Caco-2 (cell line): Measurements from ENCODE around the gene SGMS2. TPM values are rescaled to one million over a fixed set of nuclear protein-coding genes. Genes with fewer than 3 reads are reported as not detected.

Source experiments
- BruUV-seq: library from RNA; stranded (reverse); fragments of 400-500 nt; replicated peaks from 2 replicates; lab custom pipeline; 2021; lab: Mats Ljungman, UMichigan
- CTCF ChIA-PET: fragments of 300-600 bp; sonication (Branson Sonifier 250); formaldehyde crosslinking; loops from one replicate; lab custom pipeline; 2022; ENCODE audit warnings: antibody characterized with exemption; lab: Charles Lee
- POLR2A ChIA-PET: fragments of 300-600 bp; sonication (Branson Sonifier 250); formaldehyde crosslinking; loops from one replicate; lab custom pipeline; 2022; ENCODE audit warnings: antibody characterized with exemption; lab: Charles Lee
- DNase-seq, 2 experiments: peaks; one replicate each; pipeline versions ENCODE4 v3.0.0 to v3.0.0-alpha.2; 2020 to 2022
- H3K27me3 ChIP-seq: replicated peaks from 2 replicates; pipeline ENCODE4 v1.6.0; 2011; ENCODE audit warnings: low read length; ENCODE audit not compliant: control insufficient read depth, insufficient read depth
- H3K36me3 ChIP-seq: 2 replicates; pipeline ENCODE4 v1.5.1; 2011; ENCODE audit warnings: low read length; ENCODE audit not compliant: control insufficient read depth, insufficient read depth
- H3K4me1 ChIP-seq: fragments of 250-450 bp; sonication (Bioruptor Pico); 2 replicates; pipeline ENCODE4 v1.5.1; 2020; ENCODE audit warnings: mild to moderate bottlenecking
- H3K4me3 ChIP-seq: 2 replicates; pipeline ENCODE4 v1.5.1; 2011; ENCODE audit warnings: low read depth, mild to moderate bottlenecking, control low read depth, low read length
- H3K9me3 ChIP-seq: fragments of 250-450 bp; sonication (Bioruptor Pico); 2 replicates; pipeline ENCODE4 v1.5.1; 2020; ENCODE audit warnings: mild to moderate bottlenecking, moderate library complexity
- H3K27ac Mint-ChIP-seq: one replicate; pipeline ENCODE4 v1.8.0; 2022; ENCODE audit warnings: mixed read lengths; ENCODE audit not compliant: unreplicated experiment
- H3K27me3 Mint-ChIP-seq: one replicate; pipeline ENCODE4 v1.8.0; 2022; ENCODE audit warnings: mixed read lengths; ENCODE audit not compliant: insufficient read depth, unreplicated experiment
- H3K36me3 Mint-ChIP-seq: one replicate; pipeline ENCODE4 v1.8.0; 2022; ENCODE audit warnings: mild to moderate bottlenecking, mixed read lengths; ENCODE audit not compliant: insufficient read depth, unreplicated experiment
- H3K4me1 Mint-ChIP-seq: one replicate; pipeline ENCODE4 v1.8.0; 2022; ENCODE audit warnings: low read depth, mixed read lengths; ENCODE audit not compliant: unreplicated experiment
- H3K4me3 Mint-ChIP-seq: one replicate; pipeline ENCODE4 v1.8.0; 2022; ENCODE audit warnings: mild to moderate bottlenecking, moderate library complexity, mixed read lengths; ENCODE audit not compliant: unreplicated experiment
- H3K9me3 Mint-ChIP-seq: one replicate; pipeline ENCODE4 v1.8.0; 2022; ENCODE audit warnings: mixed read lengths; ENCODE audit not compliant: unreplicated experiment
- CTCF ChIP-seq, 2 experiments: fragments of 200-600 bp in 1 of 2; IDR thresholded peaks; 1 replicate in 1 of 2; 2 replicates in 1 of 2; pipeline versions ENCODE4 v1.5.1 to v1.8.0; 2011 to 2022; ENCODE audit warnings: antibody characterized with exemption in 1 of 2, control low read depth in 1 of 2, inconsistent platforms in 1 of 2, low read depth in 1 of 2, low read length in 1 of 2, mild to moderate bottlenecking in 1 of 2, moderate library complexity in 1 of 2; ENCODE audit not compliant: insufficient read depth in 1 of 2, severe bottlenecking in 1 of 2, unreplicated experiment in 1 of 2
- intact Hi-C: fragments of 100-400 bp; cut with micrococcal nuclease; formaldehyde crosslinking; loops from one replicate; pipeline ENCODE4 v1.10.0; 2022; ENCODE audit not compliant: unreplicated experiment
- total RNA-seq: library from RNA; stranded (reverse); gene quantifications from 2 replicates; pipeline ENCODE4 v1.2.3, GENCODE V29; 2022

Gene SGMS2
- total RNA-seq, 1 experiment from 2014 or later, result 3.4 TPM

DNA sequence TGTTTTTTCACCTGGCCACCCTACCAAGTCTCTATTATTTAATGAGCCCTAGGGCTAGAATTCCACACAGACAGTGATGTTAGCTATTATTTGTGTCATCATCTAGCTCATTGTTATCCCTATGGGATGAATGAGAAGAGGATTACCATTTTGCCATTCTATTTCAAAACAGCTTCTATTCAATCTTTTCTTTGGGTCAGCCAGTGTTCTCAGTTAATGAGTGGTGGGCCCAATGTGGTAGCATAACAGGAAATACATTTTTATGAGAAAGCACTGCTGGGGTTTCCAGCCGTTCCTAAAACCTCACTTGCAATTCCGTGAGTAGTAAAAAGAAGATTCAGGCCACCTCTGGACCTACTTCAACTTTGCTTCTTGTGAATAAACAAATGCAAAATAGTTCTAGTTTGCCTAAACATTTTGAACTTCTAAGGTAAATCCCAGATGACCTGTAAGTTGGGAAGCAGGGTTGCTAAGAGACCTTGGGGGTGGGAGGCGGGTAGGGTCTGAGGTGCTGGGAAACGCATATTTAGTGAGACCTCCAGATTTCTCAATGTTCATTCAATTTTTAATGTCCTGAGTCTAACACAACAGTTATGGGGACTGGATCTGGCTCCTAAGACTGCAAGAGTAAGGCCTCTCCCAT is 81.8 kb downstream of the SGMS2 start:
- Mint-ChIP-seq H3K27ac (no peak overlapping the region), H3K4me3 (no peak overlapping the region), H3K27me3 (no peaks in the 10 kb centered on the region), H3K9me3 (no peaks in the 10 kb centered on the region), H3K4me1 (no peaks in the 10 kb centered on the region), H3K36me3 (no peaks in the 10 kb centered on the region)
- no peak overlapping the region for H3K4me3 ChIP-seq
- POLR2A ChIA-PET, result no interaction called here
- H3K36me3 ChIP-seq, result no peaks in the 10 kb centered on the region
- no peaks in the 10 kb centered on the region for H3K9me3 ChIP-seq
- no TSS peak for BruUV-seq
- intact Hi-C loops, result no loop called here
- DNase-seq, result no peak
- H3K27me3 ChIP-seq, result no peaks in the 10 kb centered on the region
- CTCF ChIA-PET, result no interaction called here
- TF ChIP-seq CTCF (IDR thresholded peaks at IDR 0.05; ENCODE audit: insufficient read depth in 1 of 2, low read depth in 1 of 2, low read length in 1 of 2, severe bottlenecking in 1 of 2, unreplicated experiment in 1 of 2), result no peak
- H3K4me1 ChIP-seq, result no peaks in the 10 kb centered on the region

- no peaks in the 10 kb centered on the region for H3K4me1 ChIP-seq
- no peak for TF ChIP-seq CTCF (IDR thresholded peaks at IDR 0.05; ENCODE audit: insufficient read depth in 1 of 2, low read depth in 1 of 2, low read length in 1 of 2, severe bottlenecking in 1 of 2, unreplicated experiment in 1 of 2)
- CTCF ChIA-PET, result no interaction called here
- H3K36me3 ChIP-seq, result no peaks in the 10 kb centered on the region
- POLR2A ChIA-PET, result no interaction called here
- DNase-seq, result no peak
- intact Hi-C loops, result no loop called here
- H3K27ac Mint-ChIP-seq, result no peak overlapping the region
- no peaks in the 10 kb centered on the region for H3K9me3 ChIP-seq
- H3K9me3 Mint-ChIP-seq, result no peaks in the 10 kb centered on the region
- H3K4me1 Mint-ChIP-seq, result no peaks in the 10 kb centered on the region
- no peaks in the 10 kb centered on the region for H3K27me3 Mint-ChIP-seq
- no TSS peak for BruUV-seq
- H3K27me3 ChIP-seq, result no peaks in the 10 kb centered on the region
- H3K4me3 Mint-ChIP-seq, result no peak overlapping the region
- no peaks in the 10 kb centered on the region for H3K36me3 Mint-ChIP-seq
- no peak overlapping the region for H3K4me3 ChIP-seq
These were observed 83.6 kb downstream of the SGMS2 start for GRCh38 chr4:107908377-107908776.

DNA sequence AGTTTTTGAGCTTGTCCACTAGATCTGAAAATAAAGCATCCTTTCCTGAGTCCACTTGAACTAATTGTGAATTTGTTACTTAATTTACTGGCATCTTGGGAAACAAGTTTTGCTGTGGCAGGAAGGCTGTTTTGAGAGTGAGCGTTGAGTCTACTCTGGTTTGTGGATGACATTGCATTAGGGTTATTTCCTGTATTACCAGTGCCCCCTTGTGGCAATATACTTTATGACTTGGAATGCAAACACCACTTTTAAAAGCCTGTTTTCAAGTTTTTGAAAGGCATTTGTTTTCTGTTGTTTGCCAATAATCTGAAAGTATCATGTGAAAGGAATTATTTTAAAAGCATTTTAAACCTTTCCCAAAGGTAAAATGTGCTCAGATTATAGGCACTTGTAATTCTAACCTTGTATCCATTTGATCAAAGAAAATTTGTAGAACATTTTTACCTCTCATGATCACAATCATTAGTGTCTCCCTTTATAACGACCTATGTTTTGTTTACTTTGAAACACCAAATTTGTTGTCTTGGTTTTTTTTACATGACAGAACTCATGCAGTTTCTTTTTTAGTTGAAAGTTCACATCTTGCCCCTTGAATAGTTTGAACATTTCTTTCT is 88.7 kb downstream of the SGMS2 start:
- BruUV-seq, result no TSS peak
- Histone ChIP-seq H3K4me3 (no peak overlapping the region), H3K4me1 (peaks cover 11% of the 10 kb centered on the region), H3K27me3 (no peaks in the 10 kb centered on the region), H3K9me3 (no peaks in the 10 kb centered on the region), H3K36me3 (no peaks in the 10 kb centered on the region)
- ChIA-PET POLR2A (no interaction called here), CTCF (no interaction called here)
- Mint-ChIP-seq H3K27ac (no peak overlapping the region), H3K4me3 (no peak overlapping the region), H3K9me3 (peaks cover 2% of the 10 kb centered on the region), H3K4me1 (peaks cover 6% of the 10 kb centered on the region), H3K36me3 (no peaks in the 10 kb centered on the region), H3K27me3 (no peaks in the 10 kb centered on the region)
- peak; percentile 39 to 71 for DNase-seq
- TF ChIP-seq CTCF (IDR thresholded peaks at IDR 0.05; ENCODE audit: insufficient read depth in 1 of 2, low read depth in 1 of 2, low read length in 1 of 2, severe bottlenecking in 1 of 2, unreplicated experiment in 1 of 2), result peak; percentile 56 to 70
- intact Hi-C loops, result loop anchor here (1.0 to 10.0 kb wide), 3 partner anchors 89 to 171 kb away; partner anchors contain the start of gene SGMS2
